DMS53 treated with DMSO at 0.1 percent for 48 hours (cell line): ENCODE data around the gene SH3D19.

ENCODE experiments used
- DNase-seq: peaks from one replicate; lab custom pipeline; 2025; ENCODE audit not compliant: unreplicated experiment; lab: John Stamatoyannopoulos, UW

SH3D19 gene

GRCh38 chr4:151202381-151202780 is 123.0 kb downstream of the SH3D19 start:
- no peak for DNase-seq

- no peak for DNase-seq
Observed at GRCh38 chr4:151199319-151200190, 125.8 kb downstream of the SH3D19 start.

- no peak for DNase-seq
Observed at GRCh38 chr4:151198748-151199147, 126.7 kb downstream of the SH3D19 start.

- DNase-seq, result no peak
Observed at GRCh38 chr4:151197247-151197646, 128.2 kb downstream of the SH3D19 start.

GRCh38 chr4:151195801-151196200 is 129.6 kb downstream of the SH3D19 start:
- DNase-seq, result no peak

GRCh38 chr4:151193414-151193813 is 132.0 kb downstream of the SH3D19 start:
- no peak for DNase-seq

- no peak for DNase-seq
Observed at GRCh38 chr4:151192556-151193235, 132.7 kb downstream of the SH3D19 start.

GRCh38 chr4:151184523-151185458 is 140.6 kb downstream of the SH3D19 start:
- DNase-seq, result no peak

GRCh38 chr4:151182455-151182996 is 142.9 kb downstream of the SH3D19 start:
- no peak for DNase-seq

GRCh38 chr4:151176685-151177084 is 148.7 kb downstream of the SH3D19 start:
- no peak for DNase-seq

GRCh38 chr4:151175754-151176631 is 149.4 kb downstream of the SH3D19 start:
- DNase-seq, result no peak

GRCh38 chr4:151175233-151175632 is 150.2 kb downstream of the SH3D19 start:
- DNase-seq, result no peak

- no peak for DNase-seq
Observed at GRCh38 chr4:151174784-151175183, 150.6 kb downstream of the SH3D19 start.

GRCh38 chr4:151173871-151174270 is 151.5 kb downstream of the SH3D19 start:
- DNase-seq, result no peak

GRCh38 chr4:151169900-151170299 is 155.5 kb downstream of the SH3D19 start:
- no peak for DNase-seq

- no peak for DNase-seq
Observed at GRCh38 chr4:151169223-151169622, 156.2 kb downstream of the SH3D19 start.

- DNase-seq, result no peak
Observed at GRCh38 chr4:151167561-151167960, 157.8 kb downstream of the SH3D19 start.

- DNase-seq, result no peak
Observed at GRCh38 chr4:151166636-151167035, 158.8 kb downstream of the SH3D19 start.

- DNase-seq, result no peak
Observed at GRCh38 chr4:151165205-151166000, 160.0 kb downstream of the SH3D19 start.
